Measurements from ENCODE around the gene DUSP12. TPM values are rescaled to one million over a fixed set of nuclear protein-coding genes. Genes with fewer than 3 reads are reported as not detected.

DUSP12 gene
- total and polyA plus RNA-seq, 7 donors: 4.4 to 15.3 (median 9.9) TPM

DNA sequence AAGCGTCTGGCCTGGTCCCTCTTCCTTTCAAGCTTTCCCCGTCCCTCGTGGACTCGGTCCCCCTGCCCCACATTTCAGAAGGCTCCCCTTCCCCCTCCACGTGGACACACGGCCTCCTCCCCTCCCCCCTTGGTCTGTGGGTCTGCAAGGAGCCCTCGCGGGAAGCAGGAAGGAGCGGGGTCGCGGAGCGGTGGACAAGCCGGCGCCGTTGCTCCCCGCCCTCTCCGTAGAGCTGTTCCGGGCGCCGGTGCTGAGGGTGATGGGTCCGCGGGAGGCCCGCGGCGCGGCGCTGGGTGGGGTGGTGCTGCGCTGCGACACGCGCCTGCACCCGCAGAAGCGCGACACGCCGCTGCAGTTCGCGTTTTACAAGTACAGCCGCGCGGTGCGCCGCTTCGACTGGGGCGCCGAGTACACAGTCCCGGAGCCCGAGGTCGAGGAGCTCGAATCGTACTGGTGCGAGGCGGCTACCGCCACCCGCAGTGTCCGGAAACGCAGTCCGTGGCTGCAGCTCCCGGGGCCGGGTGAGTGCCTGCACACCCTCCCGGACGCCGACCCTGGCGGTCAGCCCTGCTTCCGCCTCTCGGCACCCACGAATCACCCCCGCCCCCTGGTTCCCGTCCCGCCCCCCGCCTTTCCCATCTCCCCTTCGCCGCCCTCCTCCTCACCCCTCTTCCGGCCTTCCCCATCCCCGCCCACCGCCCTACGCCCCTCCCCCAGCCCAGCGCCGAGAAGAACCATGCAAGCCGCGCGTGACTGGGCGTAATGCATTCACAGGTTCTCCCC, 22.9 kb upstream of the DUSP12 start:
- ATAC-seq (peak; percentile 71 to 84 (median 78)), DNase-seq (peak; percentile 87 to 90)
- no peaks in the 10 kb centered on the region for H3K9me3 ChIP-seq
- H3K36me3 ChIP-seq (ENCODE audit: insufficient read depth in 1 of 2, low read depth in 1 of 2): no peaks in the 10 kb centered on the region
- TF ChIP-seq, protein P1, sequence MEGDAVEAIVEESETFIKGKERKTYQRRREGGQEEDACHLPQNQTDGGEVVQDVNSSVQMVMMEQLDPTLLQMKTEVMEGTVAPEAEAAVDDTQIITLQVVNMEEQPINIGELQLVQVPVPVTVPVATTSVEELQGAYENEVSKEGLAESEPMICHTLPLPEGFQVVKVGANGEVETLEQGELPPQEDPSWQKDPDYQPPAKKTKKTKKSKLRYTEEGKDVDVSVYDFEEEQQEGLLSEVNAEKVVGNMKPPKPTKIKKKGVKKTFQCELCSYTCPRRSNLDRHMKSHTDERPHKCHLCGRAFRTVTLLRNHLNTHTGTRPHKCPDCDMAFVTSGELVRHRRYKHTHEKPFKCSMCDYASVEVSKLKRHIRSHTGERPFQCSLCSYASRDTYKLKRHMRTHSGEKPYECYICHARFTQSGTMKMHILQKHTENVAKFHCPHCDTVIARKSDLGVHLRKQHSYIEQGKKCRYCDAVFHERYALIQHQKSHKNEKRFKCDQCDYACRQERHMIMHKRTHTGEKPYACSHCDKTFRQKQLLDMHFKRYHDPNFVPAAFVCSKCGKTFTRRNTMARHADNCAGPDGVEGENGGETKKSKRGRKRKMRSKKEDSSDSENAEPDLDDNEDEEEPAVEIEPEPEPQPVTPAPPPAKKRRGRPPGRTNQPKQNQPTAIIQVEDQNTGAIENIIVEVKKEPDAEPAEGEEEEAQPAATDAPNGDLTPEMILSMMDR (IDR thresholded peaks at IDR 0.05): no peak
- intact Hi-C loops (cut with DNase I): no loop called here
- WGBS, 3 donors: 1% methylated on average over 59 to 83 of the region's 83 CpGs
- peak overlapping the region; percentile 74 for H3K27ac ChIP-seq
- H3K27me3 ChIP-seq (ENCODE audit: insufficient read depth in 3 of 3, low read length in 2 of 3): peaks cover 2 to 59% (median 3%) of the 10 kb centered on the region in 3 donors
- peaks cover 4% of the 10 kb centered on the region for H3K4me1 ChIP-seq
- peak overlapping the region; percentile 72 for H3K4me3 ChIP-seq

DNA sequence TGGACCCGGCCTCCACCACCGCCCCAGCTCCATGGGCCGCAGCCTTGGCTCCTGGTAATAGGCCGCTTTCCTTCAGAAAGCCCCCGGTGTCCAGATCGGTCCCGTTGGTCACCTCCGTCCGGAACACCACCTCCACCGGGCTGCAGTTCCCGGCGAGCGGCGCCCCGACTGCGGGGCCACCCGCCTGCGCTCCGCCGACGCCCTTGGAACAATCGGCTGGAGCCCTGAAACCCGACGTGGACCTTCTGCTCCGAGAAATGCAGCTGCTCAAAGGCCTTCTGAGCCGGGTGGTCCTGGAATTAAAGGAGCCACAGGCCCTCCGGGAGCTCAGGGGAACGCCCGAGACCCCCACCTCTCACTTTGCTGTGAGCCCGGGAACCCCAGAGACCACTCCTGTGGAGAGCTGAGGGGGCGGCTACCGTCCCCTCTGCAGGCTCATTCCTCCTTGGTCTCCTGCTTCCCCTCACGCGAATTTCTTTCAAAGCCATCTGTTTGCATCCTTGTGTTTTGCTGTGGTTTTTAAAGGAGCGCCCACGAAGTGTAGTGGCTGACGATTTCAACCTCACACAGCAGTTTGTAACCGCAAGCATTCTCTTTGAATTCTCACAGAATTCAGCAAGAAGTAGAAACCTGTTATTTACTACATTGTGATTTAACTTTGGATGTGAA, 22.2 kb upstream of the DUSP12 start:
- 4 to 8% (median 7%) methylated on average over 38 of the region's 38 CpGs for WGBS, 3 donors
- ATAC-seq: no peak
- no peaks in the 10 kb centered on the region for H3K36me3 ChIP-seq (ENCODE audit: insufficient read depth in 1 of 2, low read depth in 1 of 2)
- H3K9me3 ChIP-seq: no peaks in the 10 kb centered on the region
- intact Hi-C loops (cut with DNase I): no loop called here
- H3K27ac ChIP-seq: peak overlapping the region; percentile 74
- H3K4me1 ChIP-seq: peaks cover 4% of the 10 kb centered on the region
- peaks cover 2 to 56% (median 7%) of the 10 kb centered on the region in 3 donors for H3K27me3 ChIP-seq (ENCODE audit: insufficient read depth in 3 of 3, low read length in 2 of 3)
- H3K4me3 ChIP-seq: peak overlapping the region; percentile 72
- no peak for DNase-seq
- TF ChIP-seq, protein P1 (IDR thresholded peaks at IDR 0.05): no peak

DNA sequence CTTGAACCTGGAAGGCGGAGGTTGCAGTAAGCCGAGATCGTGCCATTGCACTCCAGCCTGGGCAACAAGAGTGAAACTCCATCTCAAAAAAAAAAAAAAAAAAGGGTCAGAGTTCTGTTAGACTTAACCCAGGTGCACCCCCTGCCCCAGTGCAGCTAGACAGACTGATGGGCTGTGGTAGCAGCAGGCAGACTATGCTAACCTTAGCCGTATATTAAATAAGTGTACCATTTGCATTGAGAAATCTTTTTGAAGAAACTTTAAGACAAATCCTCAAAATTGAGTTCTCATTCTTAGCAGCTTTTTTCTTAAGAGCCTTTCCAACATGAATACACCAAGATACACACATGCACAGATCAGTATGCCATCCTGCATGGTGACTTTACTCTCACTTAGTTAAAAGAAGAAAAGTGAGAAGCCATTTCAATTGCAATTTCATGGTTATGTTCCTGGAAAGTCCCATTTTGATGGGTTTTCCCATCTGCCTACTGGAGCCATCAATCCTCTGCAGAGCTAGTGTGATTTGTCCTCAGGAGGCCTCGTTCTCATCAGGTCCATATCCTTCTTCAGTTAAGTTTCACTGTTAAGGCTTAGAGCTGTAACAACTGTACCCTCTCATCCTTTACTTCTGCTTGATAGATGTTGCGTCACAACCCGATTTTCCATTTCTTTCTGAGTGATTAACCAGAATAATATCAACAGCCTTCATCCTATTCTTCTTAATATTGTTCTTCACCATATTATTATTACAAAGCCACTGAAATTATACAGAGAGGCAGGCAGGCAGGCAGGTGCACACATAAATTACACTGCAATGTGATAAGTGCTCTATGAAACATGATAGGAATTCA, 21.0 kb upstream of the DUSP12 start:
- no peak for DNase-seq
- Histone ChIP-seq H3K36me3 (ENCODE audit: insufficient read depth in 1 of 2, low read depth in 1 of 2) (no peaks in the 10 kb centered on the region), H3K4me1 (peaks cover 4% of the 10 kb centered on the region), H3K4me3 (no peak overlapping the region), H3K27me3 (ENCODE audit: insufficient read depth in 3 of 3, low read length in 2 of 3) (peaks cover 2 to 46% (median 7%) of the 10 kb centered on the region in 3 donors), H3K27ac (no peak overlapping the region), H3K9me3 (no peaks in the 10 kb centered on the region)
- intact Hi-C loops (cut with DNase I): no loop called here
- WGBS, 3 donors: 56 to 64% (median 63%) methylated on average over 4 to 7 of the region's 7 CpGs
- no peak for ATAC-seq
- TF ChIP-seq, protein P1 (IDR thresholded peaks at IDR 0.05): no peak

DNA sequence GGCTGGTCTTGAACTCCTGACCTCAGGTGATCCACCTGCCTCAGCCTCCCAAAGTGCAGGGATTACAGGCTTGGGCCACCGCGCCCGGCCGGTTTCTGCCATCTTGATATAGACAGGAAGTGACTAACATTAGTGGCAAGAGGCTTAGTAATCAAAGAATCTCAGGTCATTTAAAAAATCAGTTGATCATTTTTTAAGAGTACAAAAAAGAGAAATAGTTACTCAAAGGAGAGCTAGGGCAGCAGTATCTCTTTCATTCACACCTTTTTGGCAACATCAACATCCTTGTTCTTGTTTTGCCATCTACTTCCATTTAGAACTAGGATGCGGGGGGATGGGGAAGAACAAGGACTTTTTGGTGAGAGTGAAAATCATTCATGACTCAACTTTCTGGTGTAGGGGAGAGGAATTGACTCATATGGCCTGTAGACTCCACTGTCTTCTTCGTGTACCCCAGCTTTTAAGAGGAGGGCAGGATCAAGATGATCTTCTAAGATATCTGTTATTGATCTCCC, 19.5 kb upstream of the DUSP12 start:
- Histone ChIP-seq H3K27me3 (ENCODE audit: insufficient read depth in 3 of 3, low read length in 2 of 3) (peaks cover 0 to 37% (median 7%) of the 10 kb centered on the region in 3 donors), H3K27ac (no peak overlapping the region), H3K36me3 (ENCODE audit: insufficient read depth in 1 of 2, low read depth in 1 of 2) (no peaks in the 10 kb centered on the region), H3K4me1 (peaks cover 4% of the 10 kb centered on the region), H3K4me3 (no peak overlapping the region), H3K9me3 (no peaks in the 10 kb centered on the region)
- 68 to 90% (median 81%) methylated on average over 6 of the region's 6 CpGs for WGBS, 3 donors
- ATAC-seq: no peak
- TF ChIP-seq, protein P1 (IDR thresholded peaks at IDR 0.05): no peak
- no peak for DNase-seq
- intact Hi-C loops (cut with DNase I): no loop called here

All from psoas muscle (tissue), 8 donors.